A549 (cell line): ENCODE data around the gene STIM1. TPM values are rescaled to one million over a fixed set of nuclear protein-coding genes. Genes with fewer than 3 reads are reported as not detected.

Source experiments
- ATAC-seq, 2 experiments: fragments of 200-7000 bp in 1 of 2; fragments of >200 bp in 1 of 2; cut with Nextera tagmentation in 1 of 2; cut with Tn5 transposase in 1 of 2; 3 replicates each; pipeline versions ENCODE4 v1.8.0 to v1.9.1; 2018 to 2020; ENCODE audit warnings: mild to moderate bottlenecking in 1 of 2, moderate library complexity in 1 of 2
- CTCF ChIA-PET: fragments of 300-600 bp; sonication (Branson Sonifier 250); formaldehyde crosslinking; extraction: SDS; loops from one replicate; lab custom pipeline; 2021; ENCODE audit warnings: antibody characterized with exemption, inconsistent platforms; lab: Yijun Ruan, JAX
- POLR2A ChIA-PET: fragments of 350-600 bp; formaldehyde crosslinking; extraction: SDS; loops from one replicate; lab custom pipeline; 2021; ENCODE audit warnings: antibody characterized with exemption, inconsistent platforms; lab: Yijun Ruan, JAX
- DNase-seq, 2 experiments: peaks; one replicate each; pipeline versions ENCODE4 v3.0.0 to v3.0.0-alpha.2; 2011 to 2016; ENCODE audit warnings: low read depth in 1 of 2, low spot score in 1 of 2
- FAIRE-seq: peaks from 2 replicates; lab custom pipeline; 2011; peaks lifted over from hg19 to GRCh38; lab: Jason Lieb, UNC
- H3K27ac ChIP-seq, 2 experiments: fragments of >200 bp; sonication (Bioruptor Twin); formaldehyde crosslinking; 3 replicates each; pipeline ENCODE4 v1.5.1; 2016 to 2017
- H3K4me1 ChIP-seq: fragments of >200 bp; sonication (Bioruptor Twin); formaldehyde crosslinking; 3 replicates; pipeline ENCODE4 v1.6.1; 2016
- H3K4me2 ChIP-seq: fragments of >200 bp; sonication (Bioruptor Twin); formaldehyde crosslinking; 3 replicates; pipeline ENCODE4 v1.6.1; 2016
- H3K4me3 ChIP-seq: fragments of >200 bp; sonication (Bioruptor Twin); formaldehyde crosslinking; 3 replicates; pipeline ENCODE4 v1.5.1; 2016
- H3K9me3 ChIP-seq: fragments of >200 bp; sonication (Bioruptor Twin); formaldehyde crosslinking; 3 replicates; pipeline ENCODE4 v1.6.1; 2016
- BHLHE40 ChIP-seq: IDR thresholded peaks from 2 replicates; pipeline ENCODE4 v1.6.1; 2012; ENCODE audit warnings: low read depth, low read length, inconsistent platforms
- CHD2 ChIP-seq: fragments of 150-350 bp; IDR thresholded peaks from 2 replicates; pipeline ENCODE4 v1.6.1; 2014; ENCODE audit warnings: low read length; ENCODE audit not compliant: partially characterized antibody
- EHMT2 ChIP-seq: fragments of 200-600 bp; sonication (generic); IDR thresholded peaks from 2 replicates; pipeline ENCODE4 v1.6.1; 2016; ENCODE audit warnings: antibody characterized with exemption, low read depth, mild to moderate bottlenecking, moderate library complexity
- EP300 ChIP-seq, 2 experiments: fragments of >200 bp; sonication (Bioruptor Twin); formaldehyde crosslinking; IDR thresholded peaks; 2 replicates in 1 of 2; 3 replicates in 1 of 2; pipeline ENCODE4 v1.6.1; 2016 to 2017
- HES2 ChIP-seq: fragments of >200 bp; sonication (Bioruptor Twin); formaldehyde crosslinking; IDR thresholded peaks from 2 replicates; pipeline ENCODE4 v1.6.1; 2016
- HOXA7 ChIP-seq: fragments of 250-450 bp; sonication (Bioruptor Pico); IDR thresholded peaks from 2 replicates; pipeline ENCODE4 v1.5.0; 2020; ENCODE audit warnings: mild to moderate bottlenecking, moderate library complexity
- HOXB5 ChIP-seq: fragments of 250-450 bp; sonication (Bioruptor Pico); IDR thresholded peaks from 2 replicates; pipeline ENCODE4 v1.5.0; 2020; ENCODE audit warnings: mild to moderate bottlenecking, moderate library complexity
- JUN ChIP-seq, 2 experiments: fragments of >200 bp; sonication (Bioruptor Twin); formaldehyde crosslinking; IDR thresholded peaks; 2 replicates in 1 of 2; 3 replicates in 1 of 2; pipeline ENCODE4 v1.6.1; 2016 to 2017
- JUNB ChIP-seq: fragments of >200 bp; sonication (Bioruptor Twin); formaldehyde crosslinking; IDR thresholded peaks from 2 replicates; pipeline ENCODE4 v1.6.1; 2016
- MAX ChIP-seq: IDR thresholded peaks from 2 replicates; pipeline ENCODE4 v1.6.1; 2012
- POLR2AphosphoS2 ChIP-seq: conservative IDR thresholded peaks from 2 replicates; pipeline ENCODE4 v1.6.1; 2012; ENCODE audit warnings: low read length, improper control_type of control experiment, inconsistent platforms
- REST ChIP-seq: fragments of 200-600 bp; sonication (generic); IDR thresholded peaks from 2 replicates; pipeline ENCODE4 v1.6.1; 2016; ENCODE audit warnings: antibody characterized with exemption, mild to moderate bottlenecking, moderate library complexity
- TFCP2L1 ChIP-seq: fragments of 250-450 bp; sonication (Bioruptor Pico); IDR thresholded peaks from 2 replicates; pipeline ENCODE4 v1.5.0; 2021; ENCODE audit warnings: mild to moderate bottlenecking
- TP53 ChIP-seq: fragments of 250-450 bp; sonication (Bioruptor Pico); IDR thresholded peaks from 2 replicates; pipeline ENCODE4 v1.5.0; 2021; ENCODE audit warnings: mild to moderate bottlenecking, moderate library complexity
- USF2 ChIP-seq: fragments of 450-650 bp; IDR thresholded peaks from 2 replicates; pipeline ENCODE4 v1.6.1; 2014; ENCODE audit warnings: antibody characterized with exemption
- ZFP36 ChIP-seq: fragments of 450-650 bp; IDR thresholded peaks from 2 replicates; pipeline ENCODE4 v1.6.1; 2014; ENCODE audit warnings: borderline replicate concordance; ENCODE audit not compliant: partially characterized antibody
- ZSCAN20 ChIP-seq: fragments of 250-450 bp; sonication (Bioruptor Pico); IDR thresholded peaks from 2 replicates; pipeline ENCODE4 v1.8.0; 2022; ENCODE audit warnings: mild to moderate bottlenecking, moderate library complexity
- WGBS: methylation state at CpG from one replicate; pipeline ENCODE4 v1.1.6; 2017; ENCODE audit errors: missing lambda C conversion rate; 5-methylcytosine and 5-hydroxymethylcytosine counted together
- polyA plus RNA-seq, 4 experiments: library from polyadenylated mRNA; depleted of rRNA in 3 of 4; stranded (reverse); fragments of >200 nt; fragmentation: RNase III in 1 of 4; extraction: RNeasy Plus Mini Kit Qiagen cat#74134 plus additional on column Dnase treatment in 1 of 4; gene quantifications; 2 replicates in 3 of 4; 3 replicates in 1 of 4; pipeline ENCODE4 v1.2.3, GENCODE V29; 2011 to 2017

STIM1 gene
- polyA plus RNA-seq, 2 of the 4 experiments (the other 2 are of a cell fraction) = 35.2 to 38.7 TPM

- Histone ChIP-seq H3K4me2 (no peak overlapping the region), H3K4me1 (peaks cover 19% of the 10 kb centered on the region), H3K27ac (no peak overlapping the region), H3K4me3 (no peak overlapping the region), H3K9me3 (no peaks in the 10 kb centered on the region)
- FAIRE-seq (no peak), DNase-seq (no peak), ATAC-seq (no peak)
- POLR2A ChIA-PET = no interaction called here
- WGBS = 100% methylated on average over 2 of the region's 2 CpGs
- CTCF ChIA-PET = interaction anchor here (1.2 to 2.8 kb wide), 5 partner anchors 7 to 233 kb away, joined by 3 to 18 read pairs (median 4); partner anchors contain the start of genes RHOG and STIM1
- no peak for TF ChIP-seq HES2
- TF ChIP-seq EHMT2 = no peak
- no peak for TF ChIP-seq POLR2AphosphoS2
- TF ChIP-seq ZFP36 = no peak
- TF ChIP-seq MAX = no peak
- TF ChIP-seq CHD2 = no peak
- TF ChIP-seq USF2 = no peak
- TF ChIP-seq BHLHE40 = no peak
- no peak for TF ChIP-seq TP53 (CRISPR knock-in tag)
- TF ChIP-seq EP300 (IDR thresholded peaks at IDR 0.05) = no peak
- no peak for TF ChIP-seq REST
- TF ChIP-seq JUN (IDR thresholded peaks at IDR 0.05) = no peak
Measured at GRCh38 chr11:3832816-3833215, 22.6 kb upstream of the STIM1 start.

- Histone ChIP-seq H3K4me3 (no peak overlapping the region), H3K9me3 (no peaks in the 10 kb centered on the region), H3K4me2 (no peak overlapping the region), H3K27ac (no peak overlapping the region), H3K4me1 (peaks cover 25% of the 10 kb centered on the region)
- ATAC-seq (no peak), FAIRE-seq (no peak), DNase-seq (no peak)
- TF ChIP-seq HOXA7 = no peak
- TF ChIP-seq USF2 = no peak
- ChIA-PET CTCF (interaction anchor here (1.1 to 2.8 kb wide), 6 partner anchors 7 to 239 kb away, joined by 3 to 18 read pairs (median 4); partner anchors contain the start of genes RHOG and STIM1), POLR2A (no interaction called here)
- WGBS = 95% methylated on average over 2 of the region's 2 CpGs
Measured at GRCh38 chr11:3833449-3833848, 22.0 kb upstream of the STIM1 start.

- POLR2A ChIA-PET = no interaction called here
- Histone ChIP-seq H3K4me1 (peaks cover 32% of the 10 kb centered on the region), H3K4me3 (no peak overlapping the region), H3K27ac (no peak overlapping the region), H3K4me2 (no peak overlapping the region), H3K9me3 (no peaks in the 10 kb centered on the region)
- no peak for DNase-seq
- CTCF ChIA-PET = interaction anchor here (0.7 to 1.5 kb wide), 3 partner anchors 9 to 238 kb away, joined by 3 to 4 read pairs (median 4); no protein-coding TSS in a partner anchor
- WGBS = 91% methylated on average over 2 of the region's 4 CpGs
- no peak for FAIRE-seq
- no peak for TF ChIP-seq JUNB
- TF ChIP-seq ZSCAN20 (CRISPR knock-in tag) = no peak
- no peak for TF ChIP-seq HOXB5 (CRISPR knock-in tag)
- no peak for TF ChIP-seq TFCP2L1 (CRISPR knock-in tag)
- no peak for ATAC-seq
Measured at GRCh38 chr11:3834349-3834663, 21.2 kb upstream of the STIM1 start.
